GM23248 (cell line): ENCODE results near the gene ARHGEF7.

Experiments
- EZH2 ChIP-seq: fragments of 200-600 bp; sonication (generic); IDR thresholded peaks from 2 replicates; pipeline ENCODE4 v1.6.1; 2018; ENCODE audit warnings: antibody characterized with exemption, mild to moderate bottlenecking; ENCODE audit not compliant: insufficient read depth, poor library complexity, severe bottlenecking
- EZH2phosphoT487 ChIP-seq: fragments of 200-600 bp; sonication (generic); IDR thresholded peaks from 2 replicates; pipeline ENCODE4 v1.6.1; 2018; ENCODE audit warnings: antibody characterized with exemption, moderate library complexity, mild to moderate bottlenecking, low read depth; ENCODE audit not compliant: insufficient read depth

DNA sequence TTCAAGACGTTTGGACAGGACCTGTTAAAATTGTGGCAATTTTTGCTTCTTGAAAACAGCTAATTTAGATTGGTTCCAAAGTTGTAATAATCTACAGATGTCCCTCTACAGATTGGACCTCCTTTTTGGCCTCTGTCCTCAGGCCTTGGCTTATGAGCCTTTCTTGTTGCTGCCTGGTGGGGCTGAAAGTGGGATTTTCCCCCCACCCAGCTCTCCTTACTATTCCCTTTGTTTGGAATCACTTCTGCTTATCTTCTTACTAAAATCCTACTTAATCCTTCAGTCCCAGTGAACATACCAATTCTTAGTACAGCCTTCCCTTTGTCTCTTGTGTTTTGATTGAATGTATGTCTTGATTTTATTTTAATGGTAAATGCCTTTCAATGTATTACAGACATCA lies 141.8 kb downstream of the ARHGEF7 start:
- no peak for TF ChIP-seq EZH2
- no peak for TF ChIP-seq EZH2phosphoT487
